Astrocyte (in vitro differentiated cells and primary cell): ENCODE data around the gene SCLT1.

Source experiments
- EZH2 ChIP-seq: IDR thresholded peaks from 2 replicates; pipeline ENCODE4 v1.6.1; 2012; ENCODE audit warnings: mild to moderate bottlenecking, low read length, inconsistent platforms; ENCODE audit not compliant: insufficient read depth
- TF ChIP-seq, protein P1 (sequence below): IDR thresholded peaks from 2 replicates; pipeline ENCODE4 v1.5.1; 2011; ENCODE audit warnings: low read depth, mild to moderate bottlenecking, inconsistent platforms, low read length, moderate library complexity; ENCODE audit not compliant: insufficient read depth

DNA sequence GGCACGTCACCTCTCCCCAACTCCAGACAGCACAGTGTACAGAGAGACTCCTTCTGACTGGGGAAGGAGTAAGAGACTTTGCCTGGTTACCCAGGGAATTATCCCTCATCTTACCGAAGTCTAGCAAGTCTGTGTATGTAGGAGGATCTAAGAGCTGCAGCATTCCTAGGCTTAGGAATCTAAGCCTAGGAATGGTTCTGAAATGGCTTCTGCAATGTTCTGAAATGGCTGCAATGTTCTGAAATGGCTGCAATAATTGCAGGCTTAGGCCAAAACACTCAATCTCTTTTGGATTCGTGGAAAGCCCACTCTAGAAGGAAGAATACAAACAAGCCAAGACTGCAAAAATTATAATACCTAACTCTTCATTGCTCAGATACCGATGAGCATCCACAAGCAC, 106.4 kb downstream of the SCLT1 start:
- TF ChIP-seq, protein P1, sequence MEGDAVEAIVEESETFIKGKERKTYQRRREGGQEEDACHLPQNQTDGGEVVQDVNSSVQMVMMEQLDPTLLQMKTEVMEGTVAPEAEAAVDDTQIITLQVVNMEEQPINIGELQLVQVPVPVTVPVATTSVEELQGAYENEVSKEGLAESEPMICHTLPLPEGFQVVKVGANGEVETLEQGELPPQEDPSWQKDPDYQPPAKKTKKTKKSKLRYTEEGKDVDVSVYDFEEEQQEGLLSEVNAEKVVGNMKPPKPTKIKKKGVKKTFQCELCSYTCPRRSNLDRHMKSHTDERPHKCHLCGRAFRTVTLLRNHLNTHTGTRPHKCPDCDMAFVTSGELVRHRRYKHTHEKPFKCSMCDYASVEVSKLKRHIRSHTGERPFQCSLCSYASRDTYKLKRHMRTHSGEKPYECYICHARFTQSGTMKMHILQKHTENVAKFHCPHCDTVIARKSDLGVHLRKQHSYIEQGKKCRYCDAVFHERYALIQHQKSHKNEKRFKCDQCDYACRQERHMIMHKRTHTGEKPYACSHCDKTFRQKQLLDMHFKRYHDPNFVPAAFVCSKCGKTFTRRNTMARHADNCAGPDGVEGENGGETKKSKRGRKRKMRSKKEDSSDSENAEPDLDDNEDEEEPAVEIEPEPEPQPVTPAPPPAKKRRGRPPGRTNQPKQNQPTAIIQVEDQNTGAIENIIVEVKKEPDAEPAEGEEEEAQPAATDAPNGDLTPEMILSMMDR: no peak
- no peak for TF ChIP-seq EZH2
